D721Med (cell line): Measurements from ENCODE around the gene SLC9A9.

Source experiments
- DNase-seq: peaks from one replicate; pipeline ENCODE4 v3.0.0; 2011; ENCODE audit warnings: low spot score; ENCODE audit not compliant: insufficient read length
- FAIRE-seq: peaks from 2 replicates; lab custom pipeline; 2011; peaks lifted over from hg19 to GRCh38; lab: Jason Lieb, UNC
- TF ChIP-seq, protein P1 (sequence below): IDR thresholded peaks from 2 replicates; pipeline ENCODE4 v1.5.1; 2012; ENCODE audit warnings: mild to moderate bottlenecking, control low read depth; ENCODE audit not compliant: insufficient read depth; ENCODE audit errors: missing control alignments

The SLC9A9 gene

DNA sequence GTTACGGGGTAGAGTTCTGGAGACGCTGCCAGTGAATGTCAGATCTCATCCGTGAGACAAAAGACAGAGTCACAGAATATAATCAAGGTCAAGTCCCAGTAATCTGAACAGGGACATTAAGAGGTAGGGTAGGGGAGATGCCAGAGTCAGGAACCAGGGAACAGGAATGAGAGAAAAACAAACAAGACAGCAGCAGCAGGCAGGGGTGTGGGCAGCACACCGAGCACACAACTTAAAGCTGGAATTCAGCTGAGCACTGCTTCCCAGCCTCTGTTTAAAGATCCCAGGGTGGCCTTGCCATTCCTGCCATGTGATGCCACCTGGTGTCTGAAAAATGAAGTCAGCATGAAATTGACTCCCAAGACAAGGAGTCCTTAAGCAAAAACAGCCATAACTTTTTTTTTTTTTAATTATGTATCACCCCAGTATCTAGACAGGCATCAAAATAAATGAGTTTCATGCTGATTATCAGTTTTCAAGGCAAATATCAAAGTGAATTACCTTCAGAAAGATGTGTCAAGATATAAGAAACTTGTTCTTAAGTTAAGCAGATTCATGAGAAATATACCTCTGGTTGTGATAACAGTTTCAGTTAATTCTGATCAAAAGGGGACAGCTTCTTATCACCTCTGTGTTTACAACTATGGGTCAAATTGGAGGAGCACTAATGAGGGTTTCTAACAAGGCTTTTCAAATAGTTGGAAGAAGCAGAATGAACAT lies 203.7 kb downstream of the SLC9A9 start:
- TF ChIP-seq, protein P1, sequence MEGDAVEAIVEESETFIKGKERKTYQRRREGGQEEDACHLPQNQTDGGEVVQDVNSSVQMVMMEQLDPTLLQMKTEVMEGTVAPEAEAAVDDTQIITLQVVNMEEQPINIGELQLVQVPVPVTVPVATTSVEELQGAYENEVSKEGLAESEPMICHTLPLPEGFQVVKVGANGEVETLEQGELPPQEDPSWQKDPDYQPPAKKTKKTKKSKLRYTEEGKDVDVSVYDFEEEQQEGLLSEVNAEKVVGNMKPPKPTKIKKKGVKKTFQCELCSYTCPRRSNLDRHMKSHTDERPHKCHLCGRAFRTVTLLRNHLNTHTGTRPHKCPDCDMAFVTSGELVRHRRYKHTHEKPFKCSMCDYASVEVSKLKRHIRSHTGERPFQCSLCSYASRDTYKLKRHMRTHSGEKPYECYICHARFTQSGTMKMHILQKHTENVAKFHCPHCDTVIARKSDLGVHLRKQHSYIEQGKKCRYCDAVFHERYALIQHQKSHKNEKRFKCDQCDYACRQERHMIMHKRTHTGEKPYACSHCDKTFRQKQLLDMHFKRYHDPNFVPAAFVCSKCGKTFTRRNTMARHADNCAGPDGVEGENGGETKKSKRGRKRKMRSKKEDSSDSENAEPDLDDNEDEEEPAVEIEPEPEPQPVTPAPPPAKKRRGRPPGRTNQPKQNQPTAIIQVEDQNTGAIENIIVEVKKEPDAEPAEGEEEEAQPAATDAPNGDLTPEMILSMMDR = peak; percentile 61
- peak; percentile 24 for DNase-seq
- FAIRE-seq = peak; percentile 29

DNA sequence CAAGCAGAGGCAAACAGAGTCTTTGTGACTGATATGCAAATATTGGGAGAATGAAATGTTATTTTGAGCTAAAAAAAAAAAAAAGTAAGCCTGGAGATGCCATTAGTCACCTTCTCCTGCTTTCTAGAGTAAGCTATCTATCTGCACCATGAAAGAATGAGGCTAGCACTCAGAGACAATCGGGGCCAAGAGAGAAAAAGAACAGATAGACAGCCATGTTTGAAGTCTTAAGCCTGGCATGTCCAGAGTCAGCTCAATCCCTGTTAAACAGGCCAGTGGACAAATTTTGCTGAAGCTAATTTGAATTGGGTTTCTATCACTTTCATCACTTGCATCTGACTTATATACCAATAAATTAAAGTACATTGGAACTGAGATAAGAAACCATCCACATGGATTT lies 204.4 kb downstream of the SLC9A9 start:
- FAIRE-seq = no peak

DNA sequence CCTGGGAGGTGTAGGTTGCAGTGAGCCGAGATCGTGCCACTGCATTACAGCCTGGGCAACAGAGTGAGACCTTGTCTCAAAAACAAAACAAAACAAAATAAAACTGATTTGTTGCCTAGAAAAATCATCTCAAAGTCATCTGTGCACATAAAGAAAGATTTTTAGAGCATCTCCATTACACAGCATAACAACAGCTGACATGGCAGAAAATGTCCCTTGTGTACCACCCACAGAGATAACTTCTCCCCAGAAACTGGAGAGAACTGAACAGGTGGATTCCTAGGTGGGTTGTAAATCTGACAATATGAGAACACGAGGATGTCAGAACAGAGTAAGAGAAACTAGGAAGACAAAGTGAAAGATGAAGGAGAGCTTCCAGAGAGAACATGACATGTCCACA lies 207.5 kb downstream of the SLC9A9 start:
- FAIRE-seq (no peak), DNase-seq (no peak)
- TF ChIP-seq, protein P1 = no peak

More for the DNA sequence above, 204.4 kb downstream of the SLC9A9 start:
- no peak for DNase-seq
- TF ChIP-seq, protein P1 = no peak

DNA sequence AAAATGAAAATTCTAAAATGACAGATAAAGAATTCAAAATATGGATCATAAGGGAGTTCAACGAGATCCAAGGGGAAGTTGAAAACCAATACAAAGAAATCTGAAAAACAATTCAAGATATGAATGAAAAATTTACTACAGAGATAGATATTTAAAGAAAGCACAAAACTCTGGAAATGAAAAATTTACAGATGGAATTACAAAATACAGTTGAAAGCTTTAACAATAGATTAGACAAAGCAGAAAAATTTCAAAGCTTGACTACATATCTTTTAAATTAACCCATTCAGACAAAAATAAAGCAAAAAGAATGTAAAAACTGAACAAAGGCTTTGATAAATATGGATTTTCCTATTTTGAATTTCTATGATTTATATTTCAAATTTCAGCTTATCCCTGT lies 211.1 kb downstream of the SLC9A9 start:
- no peak for FAIRE-seq

DNA sequence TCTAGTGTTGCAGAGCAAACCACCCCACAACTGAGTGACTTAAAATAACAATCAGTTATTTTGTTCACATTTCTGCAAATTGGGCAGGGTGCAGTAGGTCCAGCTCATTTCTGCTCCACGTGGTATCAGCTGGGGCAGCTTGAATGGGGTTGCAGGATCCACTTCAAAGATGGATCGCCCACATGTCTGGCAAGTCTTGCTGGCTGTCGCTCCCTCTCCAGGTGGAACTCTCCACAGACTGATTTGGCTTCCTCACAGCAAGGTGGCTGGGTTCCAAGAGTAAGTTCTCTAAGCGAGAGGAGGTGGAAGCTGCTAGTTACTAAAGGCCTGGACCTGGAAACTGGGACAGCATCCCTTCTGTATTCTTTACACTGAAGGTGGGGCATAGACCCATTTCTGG lies 213.3 kb downstream of the SLC9A9 start:
- no peak for DNase-seq
- FAIRE-seq = no peak
- TF ChIP-seq, protein P1 = no peak

More for the DNA sequence above, 211.1 kb downstream of the SLC9A9 start:
- TF ChIP-seq, protein P1 = no peak
- DNase-seq = no peak

DNA sequence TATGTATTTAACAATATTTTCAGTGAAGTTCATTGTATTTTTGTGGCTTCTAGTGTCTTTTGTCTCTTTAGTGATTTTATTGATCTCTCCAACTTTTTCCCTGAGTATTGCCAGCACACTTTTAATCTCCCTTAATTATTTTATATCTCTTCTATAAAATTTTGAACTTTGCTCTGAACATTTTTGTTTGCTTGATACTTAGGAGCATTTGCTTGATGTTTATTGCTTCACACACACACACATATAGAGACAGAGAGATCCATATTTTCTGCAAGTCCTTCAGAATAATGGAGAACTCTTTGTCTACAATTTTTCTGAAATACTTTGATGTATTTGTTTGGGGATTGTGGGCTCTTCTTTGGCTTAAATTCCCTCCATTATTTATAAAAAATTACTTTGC lies 213.8 kb downstream of the SLC9A9 start:
- TF ChIP-seq, protein P1 = no peak
- no peak for DNase-seq
- FAIRE-seq = no peak

DNA sequence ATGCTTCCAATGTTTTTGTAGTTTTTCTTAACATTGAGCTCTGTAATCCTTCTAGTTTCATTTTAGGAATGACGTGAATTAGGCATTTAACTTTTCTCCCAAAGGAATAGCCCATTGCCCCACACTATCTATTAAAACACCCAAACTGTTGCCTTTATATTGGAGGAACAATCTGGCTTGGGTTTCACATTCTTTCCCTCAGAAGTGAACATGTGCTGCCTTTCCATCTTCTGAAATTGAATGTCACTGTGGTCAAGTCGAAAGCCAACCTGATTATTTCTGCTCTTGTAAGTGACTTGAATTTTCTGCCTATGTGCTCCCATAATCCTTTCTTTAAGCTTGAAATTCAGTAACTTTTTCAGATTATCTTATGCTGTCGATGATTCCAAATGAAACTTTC lies 214.5 kb downstream of the SLC9A9 start:
- DNase-seq (no peak), FAIRE-seq (no peak)
- TF ChIP-seq, protein P1 = no peak
